HEK293 (cell line): Measurements from ENCODE around the gene KIDINS220.

Experiments used
- CTCF ChIA-PET: fragments of 350-600 bp; formaldehyde crosslinking; extraction: SDS; loops from one replicate; lab custom pipeline; 2021; ENCODE audit warnings: antibody characterized with exemption; lab: Yijun Ruan, JAX
- POLR2A ChIA-PET: fragments of 300-600 bp; formaldehyde crosslinking; extraction: SDS; loops from one replicate; lab custom pipeline; 2020; ENCODE audit warnings: antibody characterized with exemption, inconsistent platforms; lab: Yijun Ruan, JAX
- H3K27ac ChIP-seq: fragments of 200-500 bp; sonication (Bioruptor generic); 2 replicates; pipeline ENCODE4 v1.5.1; 2014; ENCODE audit warnings: low read depth, low read length, control low read depth, inconsistent platforms; ENCODE audit errors: extremely low read depth
- H3K36me3 ChIP-seq, 2 experiments: fragments of 200-500 bp in 1 of 2; sonication (Bioruptor generic) in 1 of 2; 1 replicate in 1 of 2; 2 replicates in 1 of 2; pipeline ENCODE4 v1.5.1; 2014 to 2017; ENCODE audit warnings: inconsistent platforms in 2 of 2, low read length in 2 of 2; ENCODE audit not compliant: control insufficient read depth in 2 of 2, insufficient read depth in 1 of 2
- H3K4me1 ChIP-seq: fragments of 200-500 bp; sonication (Bioruptor generic); 2 replicates; pipeline ENCODE4 v1.5.1; 2014; ENCODE audit warnings: mild to moderate bottlenecking, low read length, inconsistent platforms; ENCODE audit not compliant: control insufficient read depth, insufficient read depth
- H3K4me3 ChIP-seq: 2 replicates; pipeline ENCODE4 v1.5.1; 2011; ENCODE audit warnings: low read depth, mild to moderate bottlenecking, control low read depth, low read length, moderate library complexity
- H3K9me3 ChIP-seq: fragments of 200-500 bp; sonication (Bioruptor generic); 2 replicates; pipeline ENCODE4 v1.5.1; 2014; ENCODE audit warnings: low read depth, low read length, inconsistent platforms; ENCODE audit not compliant: control insufficient read depth, insufficient read depth
- OSR2 ChIP-seq: fragments of 450-650 bp; formaldehyde crosslinking; IDR thresholded peaks from 2 replicates; pipeline ENCODE4 v1.5.1; 2016; ENCODE audit warnings: missing biosample characterization, missing genetic modification characterization
- OVOL3 ChIP-seq: fragments of 450-650 bp; formaldehyde crosslinking; IDR thresholded peaks from 2 replicates; pipeline ENCODE4 v1.5.1; 2016; ENCODE audit warnings: missing biosample characterization, missing genetic modification characterization
- ZBTB17 ChIP-seq: fragments of 450-650 bp; formaldehyde crosslinking; IDR thresholded peaks from 2 replicates; pipeline ENCODE4 v1.5.1; 2016; ENCODE audit warnings: missing biosample characterization, missing genetic modification characterization
- ZBTB20 ChIP-seq: fragments of 450-650 bp; formaldehyde crosslinking; IDR thresholded peaks from 2 replicates; pipeline ENCODE4 v1.5.1; 2016; ENCODE audit warnings: missing biosample characterization, missing genetic modification characterization
- ZNF2 ChIP-seq: fragments of 450-650 bp; formaldehyde crosslinking; IDR thresholded peaks from 2 replicates; pipeline ENCODE4 v1.5.1; 2016; ENCODE audit warnings: missing biosample characterization, missing genetic modification characterization
- ZNF239 ChIP-seq: fragments of 450-650 bp; formaldehyde crosslinking; IDR thresholded peaks from 2 replicates; pipeline ENCODE4 v1.5.1; 2016; ENCODE audit warnings: missing biosample characterization, missing genetic modification characterization
- ZNF274 ChIP-seq, 2 experiments: fragments of 200-500 bp in 1 of 2; fragments of 450-650 bp in 1 of 2; sonication (Bioruptor generic) in 1 of 2; formaldehyde crosslinking in 1 of 2; IDR thresholded peaks; 2 replicates each; pipeline versions ENCODE4 v1.5.1 to v1.6.1; 2014 to 2016; ENCODE audit warnings: borderline replicate concordance in 1 of 2, inconsistent platforms in 1 of 2, low read length in 1 of 2, missing biosample characterization in 1 of 2, missing genetic modification characterization in 1 of 2
- ZNF544 ChIP-seq: fragments of 450-650 bp; formaldehyde crosslinking; IDR thresholded peaks from 2 replicates; pipeline ENCODE4 v1.5.0; 2017; ENCODE audit warnings: missing biosample characterization, missing genetic modification characterization
- ZNF548 ChIP-seq: fragments of 450-650 bp; formaldehyde crosslinking; IDR thresholded peaks from 2 replicates; pipeline ENCODE4 v1.5.1; 2016; ENCODE audit warnings: missing biosample characterization, missing genetic modification characterization
- ZNF561 ChIP-seq: fragments of 450-650 bp; IDR thresholded peaks from 2 replicates; pipeline ENCODE4 v1.5.1; 2018; ENCODE audit warnings: missing biosample characterization, missing genetic modification characterization, borderline replicate concordance
- TF ChIP-seq, protein P1 (sequence below): fragments of 450-650 bp; formaldehyde crosslinking; conservative IDR thresholded peaks from 2 replicates; pipeline ENCODE4 v1.5.1; 2016; ENCODE audit warnings: low read depth, missing biosample characterization, missing genetic modification characterization
- TF ChIP-seq, protein P2 (sequence below): fragments of 450-650 bp; formaldehyde crosslinking; IDR thresholded peaks from 2 replicates; pipeline ENCODE4 v1.5.1; 2017; ENCODE audit warnings: missing biosample characterization, missing genetic modification characterization
- TF ChIP-seq, protein P3 (sequence below): fragments of 450-650 bp; formaldehyde crosslinking; IDR thresholded peaks from 2 replicates; pipeline ENCODE4 v1.5.1; 2017; ENCODE audit warnings: missing biosample characterization, missing genetic modification characterization
- TF ChIP-seq, protein P4 (sequence below): fragments of 450-650 bp; formaldehyde crosslinking; IDR thresholded peaks from 2 replicates; pipeline ENCODE4 v1.5.1; 2017; ENCODE audit warnings: missing biosample characterization, mild to moderate bottlenecking, missing genetic modification characterization, moderate library complexity
- TF ChIP-seq, protein P5 (sequence below): fragments of 450-650 bp; formaldehyde crosslinking; IDR thresholded peaks from 2 replicates; pipeline ENCODE4 v1.5.1; 2016; ENCODE audit warnings: missing biosample characterization, missing genetic modification characterization
- TF ChIP-seq, protein P6 (sequence below): fragments of 450-650 bp; formaldehyde crosslinking; IDR thresholded peaks from 2 replicates; pipeline ENCODE4 v1.5.1; 2016; ENCODE audit warnings: missing biosample characterization, missing genetic modification characterization
- TF ChIP-seq, protein P7 (sequence below): fragments of 450-650 bp; formaldehyde crosslinking; IDR thresholded peaks from 2 replicates; pipeline ENCODE4 v1.5.1; 2016; ENCODE audit warnings: missing biosample characterization, missing genetic modification characterization, borderline replicate concordance

Gene KIDINS220

DNA sequence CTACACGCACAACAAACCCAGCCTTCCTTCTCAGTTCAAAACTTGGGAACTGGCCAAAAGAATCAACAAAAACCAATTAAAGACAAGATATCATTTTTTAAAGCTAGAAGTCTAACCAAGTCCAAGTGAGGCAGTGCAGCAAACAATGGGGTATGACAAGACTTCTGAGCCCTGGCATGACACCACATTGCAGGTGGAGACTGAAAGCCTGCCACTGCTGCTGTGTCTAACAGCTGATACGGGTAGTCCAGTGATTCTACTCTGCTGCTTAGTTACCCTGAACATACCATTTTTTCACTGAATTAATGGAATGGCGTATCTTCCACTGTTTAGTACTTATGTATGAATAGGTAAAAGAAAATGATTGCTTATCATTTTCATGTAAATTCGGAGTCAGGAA lies 47.4 kb upstream of the KIDINS220 start:
- Histone ChIP-seq H3K9me3 (no peaks in the 10 kb centered on the region), H3K4me3 (no peak overlapping the region), H3K27ac (no peak overlapping the region), H3K36me3 (peaks cover 0 to 18% of the 10 kb centered on the region in 2 experiments; a peak in 2 of 3 replicates), H3K4me1 (0 out of 2 replicates have a peak, but pooled peaks cover 3% of the 10 kb centered on the region)
- CTCF ChIA-PET = interaction anchor here (0.6 to 0.9 kb wide), 2 partner anchors 11 to 496 kb away, joined by 3 read pairs; no protein-coding TSS in a partner anchor
- TF ChIP-seq ZNF2 (tag by site-specific recombination) (no peak), OVOL3 (no peak), ZNF274 (IDR thresholded peaks at IDR 0.05; ENCODE audit: low read length) (no peak), ZNF274 (tag by site-specific recombination; IDR thresholded peaks at IDR 0.05; ENCODE audit: borderline replicate concordance) (no peak), ZNF544 (no peak), ZNF548 (tag by site-specific recombination) (no peak), OSR2 (no peak), ZNF561 (no peak), ZBTB17 (tag by site-specific recombination) (no peak), ZNF239 (no peak), ZBTB20 (tag by site-specific recombination) (no peak)
- TF ChIP-seq, protein P1, sequence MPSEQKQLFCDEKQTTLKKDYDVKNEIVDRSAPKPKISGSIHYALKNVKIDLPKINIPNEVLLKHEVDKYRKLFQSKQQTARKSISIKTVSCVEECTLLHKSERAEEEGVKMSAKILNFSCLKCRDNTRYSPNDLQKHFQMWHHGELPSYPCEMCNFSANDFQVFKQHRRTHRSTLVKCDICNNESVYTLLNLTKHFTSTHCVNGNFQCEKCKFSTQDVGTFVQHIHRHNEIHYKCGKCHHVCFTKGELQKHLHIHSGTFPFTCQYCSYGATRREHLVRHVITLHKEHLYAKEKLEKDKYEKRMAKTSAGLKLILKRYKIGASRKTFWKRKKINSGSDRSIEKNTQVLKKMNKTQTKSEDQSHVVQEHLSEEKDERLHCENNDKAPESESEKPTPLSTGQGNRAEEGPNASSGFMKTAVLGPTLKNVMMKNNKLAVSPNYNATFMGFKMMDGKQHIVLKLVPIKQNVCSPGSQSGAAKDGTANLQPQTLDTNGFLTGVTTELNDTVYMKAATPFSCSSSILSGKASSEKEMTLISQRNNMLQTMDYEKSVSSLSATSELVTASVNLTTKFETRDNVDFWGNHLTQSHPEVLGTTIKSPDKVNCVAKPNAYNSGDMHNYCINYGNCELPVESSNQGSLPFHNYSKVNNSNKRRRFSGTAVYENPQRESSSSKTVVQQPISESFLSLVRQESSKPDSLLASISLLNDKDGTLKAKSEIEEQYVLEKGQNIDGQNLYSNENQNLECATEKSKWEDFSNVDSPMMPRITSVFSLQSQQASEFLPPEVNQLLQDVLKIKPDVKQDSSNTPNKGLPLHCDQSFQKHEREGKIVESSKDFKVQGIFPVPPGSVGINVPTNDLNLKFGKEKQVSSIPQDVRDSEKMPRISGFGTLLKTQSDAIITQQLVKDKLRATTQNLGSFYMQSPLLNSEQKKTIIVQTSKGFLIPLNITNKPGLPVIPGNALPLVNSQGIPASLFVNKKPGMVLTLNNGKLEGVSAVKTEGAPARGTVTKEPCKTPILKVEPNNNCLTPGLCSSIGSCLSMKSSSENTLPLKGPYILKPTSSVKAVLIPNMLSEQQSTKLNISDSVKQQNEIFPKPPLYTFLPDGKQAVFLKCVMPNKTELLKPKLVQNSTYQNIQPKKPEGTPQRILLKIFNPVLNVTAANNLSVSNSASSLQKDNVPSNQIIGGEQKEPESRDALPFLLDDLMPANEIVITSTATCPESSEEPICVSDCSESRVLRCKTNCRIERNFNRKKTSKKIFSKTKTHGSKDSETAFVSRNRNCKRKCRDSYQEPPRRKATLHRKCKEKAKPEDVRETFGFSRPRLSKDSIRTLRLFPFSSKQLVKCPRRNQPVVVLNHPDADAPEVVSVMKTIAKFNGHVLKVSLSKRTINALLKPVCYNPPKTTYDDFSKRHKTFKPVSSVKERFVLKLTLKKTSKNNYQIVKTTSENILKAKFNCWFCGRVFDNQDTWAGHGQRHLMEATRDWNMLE (tag by site-specific recombination) = no peak
- TF ChIP-seq, protein P2, sequence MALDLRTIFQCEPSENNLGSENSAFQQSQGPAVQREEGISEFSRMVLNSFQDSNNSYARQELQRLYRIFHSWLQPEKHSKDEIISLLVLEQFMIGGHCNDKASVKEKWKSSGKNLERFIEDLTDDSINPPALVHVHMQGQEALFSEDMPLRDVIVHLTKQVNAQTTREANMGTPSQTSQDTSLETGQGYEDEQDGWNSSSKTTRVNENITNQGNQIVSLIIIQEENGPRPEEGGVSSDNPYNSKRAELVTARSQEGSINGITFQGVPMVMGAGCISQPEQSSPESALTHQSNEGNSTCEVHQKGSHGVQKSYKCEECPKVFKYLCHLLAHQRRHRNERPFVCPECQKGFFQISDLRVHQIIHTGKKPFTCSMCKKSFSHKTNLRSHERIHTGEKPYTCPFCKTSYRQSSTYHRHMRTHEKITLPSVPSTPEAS (tag by site-specific recombination) = no peak
- TF ChIP-seq, protein P3, sequence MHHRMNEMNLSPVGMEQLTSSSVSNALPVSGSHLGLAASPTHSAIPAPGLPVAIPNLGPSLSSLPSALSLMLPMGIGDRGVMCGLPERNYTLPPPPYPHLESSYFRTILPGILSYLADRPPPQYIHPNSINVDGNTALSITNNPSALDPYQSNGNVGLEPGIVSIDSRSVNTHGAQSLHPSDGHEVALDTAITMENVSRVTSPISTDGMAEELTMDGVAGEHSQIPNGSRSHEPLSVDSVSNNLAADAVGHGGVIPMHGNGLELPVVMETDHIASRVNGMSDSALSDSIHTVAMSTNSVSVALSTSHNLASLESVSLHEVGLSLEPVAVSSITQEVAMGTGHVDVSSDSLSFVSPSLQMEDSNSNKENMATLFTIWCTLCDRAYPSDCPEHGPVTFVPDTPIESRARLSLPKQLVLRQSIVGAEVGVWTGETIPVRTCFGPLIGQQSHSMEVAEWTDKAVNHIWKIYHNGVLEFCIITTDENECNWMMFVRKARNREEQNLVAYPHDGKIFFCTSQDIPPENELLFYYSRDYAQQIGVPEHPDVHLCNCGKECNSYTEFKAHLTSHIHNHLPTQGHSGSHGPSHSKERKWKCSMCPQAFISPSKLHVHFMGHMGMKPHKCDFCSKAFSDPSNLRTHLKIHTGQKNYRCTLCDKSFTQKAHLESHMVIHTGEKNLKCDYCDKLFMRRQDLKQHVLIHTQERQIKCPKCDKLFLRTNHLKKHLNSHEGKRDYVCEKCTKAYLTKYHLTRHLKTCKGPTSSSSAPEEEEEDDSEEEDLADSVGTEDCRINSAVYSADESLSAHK (tag by site-specific recombination) = no peak
- TF ChIP-seq, protein P4, sequence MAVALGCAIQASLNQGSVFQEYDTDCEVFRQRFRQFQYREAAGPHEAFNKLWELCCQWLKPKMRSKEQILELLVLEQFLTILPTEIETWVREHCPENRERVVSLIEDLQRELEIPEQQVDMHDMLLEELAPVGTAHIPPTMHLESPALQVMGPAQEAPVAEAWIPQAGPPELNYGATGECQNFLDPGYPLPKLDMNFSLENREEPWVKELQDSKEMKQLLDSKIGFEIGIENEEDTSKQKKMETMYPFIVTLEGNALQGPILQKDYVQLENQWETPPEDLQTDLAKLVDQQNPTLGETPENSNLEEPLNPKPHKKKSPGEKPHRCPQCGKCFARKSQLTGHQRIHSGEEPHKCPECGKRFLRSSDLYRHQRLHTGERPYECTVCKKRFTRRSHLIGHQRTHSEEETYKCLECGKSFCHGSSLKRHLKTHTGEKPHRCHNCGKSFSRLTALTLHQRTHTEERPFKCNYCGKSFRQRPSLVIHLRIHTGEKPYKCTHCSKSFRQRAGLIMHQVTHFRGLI (tag by site-specific recombination) = no peak
- TF ChIP-seq, protein P5, sequence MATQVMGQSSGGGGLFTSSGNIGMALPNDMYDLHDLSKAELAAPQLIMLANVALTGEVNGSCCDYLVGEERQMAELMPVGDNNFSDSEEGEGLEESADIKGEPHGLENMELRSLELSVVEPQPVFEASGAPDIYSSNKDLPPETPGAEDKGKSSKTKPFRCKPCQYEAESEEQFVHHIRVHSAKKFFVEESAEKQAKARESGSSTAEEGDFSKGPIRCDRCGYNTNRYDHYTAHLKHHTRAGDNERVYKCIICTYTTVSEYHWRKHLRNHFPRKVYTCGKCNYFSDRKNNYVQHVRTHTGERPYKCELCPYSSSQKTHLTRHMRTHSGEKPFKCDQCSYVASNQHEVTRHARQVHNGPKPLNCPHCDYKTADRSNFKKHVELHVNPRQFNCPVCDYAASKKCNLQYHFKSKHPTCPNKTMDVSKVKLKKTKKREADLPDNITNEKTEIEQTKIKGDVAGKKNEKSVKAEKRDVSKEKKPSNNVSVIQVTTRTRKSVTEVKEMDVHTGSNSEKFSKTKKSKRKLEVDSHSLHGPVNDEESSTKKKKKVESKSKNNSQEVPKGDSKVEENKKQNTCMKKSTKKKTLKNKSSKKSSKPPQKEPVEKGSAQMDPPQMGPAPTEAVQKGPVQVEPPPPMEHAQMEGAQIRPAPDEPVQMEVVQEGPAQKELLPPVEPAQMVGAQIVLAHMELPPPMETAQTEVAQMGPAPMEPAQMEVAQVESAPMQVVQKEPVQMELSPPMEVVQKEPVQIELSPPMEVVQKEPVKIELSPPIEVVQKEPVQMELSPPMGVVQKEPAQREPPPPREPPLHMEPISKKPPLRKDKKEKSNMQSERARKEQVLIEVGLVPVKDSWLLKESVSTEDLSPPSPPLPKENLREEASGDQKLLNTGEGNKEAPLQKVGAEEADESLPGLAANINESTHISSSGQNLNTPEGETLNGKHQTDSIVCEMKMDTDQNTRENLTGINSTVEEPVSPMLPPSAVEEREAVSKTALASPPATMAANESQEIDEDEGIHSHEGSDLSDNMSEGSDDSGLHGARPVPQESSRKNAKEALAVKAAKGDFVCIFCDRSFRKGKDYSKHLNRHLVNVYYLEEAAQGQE (tag by site-specific recombination) = no peak
- TF ChIP-seq, protein P6, sequence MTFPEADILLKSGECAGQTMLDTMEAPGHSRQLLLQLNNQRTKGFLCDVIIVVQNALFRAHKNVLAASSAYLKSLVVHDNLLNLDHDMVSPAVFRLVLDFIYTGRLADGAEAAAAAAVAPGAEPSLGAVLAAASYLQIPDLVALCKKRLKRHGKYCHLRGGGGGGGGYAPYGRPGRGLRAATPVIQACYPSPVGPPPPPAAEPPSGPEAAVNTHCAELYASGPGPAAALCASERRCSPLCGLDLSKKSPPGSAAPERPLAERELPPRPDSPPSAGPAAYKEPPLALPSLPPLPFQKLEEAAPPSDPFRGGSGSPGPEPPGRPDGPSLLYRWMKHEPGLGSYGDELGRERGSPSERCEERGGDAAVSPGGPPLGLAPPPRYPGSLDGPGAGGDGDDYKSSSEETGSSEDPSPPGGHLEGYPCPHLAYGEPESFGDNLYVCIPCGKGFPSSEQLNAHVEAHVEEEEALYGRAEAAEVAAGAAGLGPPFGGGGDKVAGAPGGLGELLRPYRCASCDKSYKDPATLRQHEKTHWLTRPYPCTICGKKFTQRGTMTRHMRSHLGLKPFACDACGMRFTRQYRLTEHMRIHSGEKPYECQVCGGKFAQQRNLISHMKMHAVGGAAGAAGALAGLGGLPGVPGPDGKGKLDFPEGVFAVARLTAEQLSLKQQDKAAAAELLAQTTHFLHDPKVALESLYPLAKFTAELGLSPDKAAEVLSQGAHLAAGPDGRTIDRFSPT = no peak
- TF ChIP-seq, protein P7, sequence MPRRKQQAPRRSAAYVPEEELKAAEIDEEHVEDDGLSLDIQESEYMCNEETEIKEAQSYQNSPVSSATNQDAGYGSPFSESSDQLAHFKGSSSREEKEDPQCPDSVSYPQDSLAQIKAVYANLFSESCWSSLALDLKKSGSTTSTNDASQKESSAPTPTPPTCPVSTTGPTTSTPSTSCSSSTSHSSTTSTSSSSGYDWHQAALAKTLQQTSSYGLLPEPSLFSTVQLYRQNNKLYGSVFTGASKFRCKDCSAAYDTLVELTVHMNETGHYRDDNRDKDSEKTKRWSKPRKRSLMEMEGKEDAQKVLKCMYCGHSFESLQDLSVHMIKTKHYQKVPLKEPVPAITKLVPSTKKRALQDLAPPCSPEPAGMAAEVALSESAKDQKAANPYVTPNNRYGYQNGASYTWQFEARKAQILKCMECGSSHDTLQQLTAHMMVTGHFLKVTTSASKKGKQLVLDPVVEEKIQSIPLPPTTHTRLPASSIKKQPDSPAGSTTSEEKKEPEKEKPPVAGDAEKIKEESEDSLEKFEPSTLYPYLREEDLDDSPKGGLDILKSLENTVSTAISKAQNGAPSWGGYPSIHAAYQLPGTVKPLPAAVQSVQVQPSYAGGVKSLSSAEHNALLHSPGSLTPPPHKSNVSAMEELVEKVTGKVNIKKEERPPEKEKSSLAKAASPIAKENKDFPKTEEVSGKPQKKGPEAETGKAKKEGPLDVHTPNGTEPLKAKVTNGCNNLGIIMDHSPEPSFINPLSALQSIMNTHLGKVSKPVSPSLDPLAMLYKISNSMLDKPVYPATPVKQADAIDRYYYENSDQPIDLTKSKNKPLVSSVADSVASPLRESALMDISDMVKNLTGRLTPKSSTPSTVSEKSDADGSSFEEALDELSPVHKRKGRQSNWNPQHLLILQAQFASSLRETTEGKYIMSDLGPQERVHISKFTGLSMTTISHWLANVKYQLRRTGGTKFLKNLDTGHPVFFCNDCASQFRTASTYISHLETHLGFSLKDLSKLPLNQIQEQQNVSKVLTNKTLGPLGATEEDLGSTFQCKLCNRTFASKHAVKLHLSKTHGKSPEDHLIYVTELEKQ (tag by site-specific recombination) = no peak
- POLR2A ChIA-PET = no interaction called here
